ENCODE data around the gene CORO2B. TPM values are rescaled to one million over a fixed set of nuclear protein-coding genes. Genes with fewer than 3 reads are reported as not detected.
A peak's percentile ranks its signal among the peaks of the same experiment; 100 is the strongest.

The CORO2B gene
- total and polyA plus RNA-seq, 2 of the 4 experiments (the other 2 are of a cell fraction) = 9.3 to 39.3 TPM

DNA sequence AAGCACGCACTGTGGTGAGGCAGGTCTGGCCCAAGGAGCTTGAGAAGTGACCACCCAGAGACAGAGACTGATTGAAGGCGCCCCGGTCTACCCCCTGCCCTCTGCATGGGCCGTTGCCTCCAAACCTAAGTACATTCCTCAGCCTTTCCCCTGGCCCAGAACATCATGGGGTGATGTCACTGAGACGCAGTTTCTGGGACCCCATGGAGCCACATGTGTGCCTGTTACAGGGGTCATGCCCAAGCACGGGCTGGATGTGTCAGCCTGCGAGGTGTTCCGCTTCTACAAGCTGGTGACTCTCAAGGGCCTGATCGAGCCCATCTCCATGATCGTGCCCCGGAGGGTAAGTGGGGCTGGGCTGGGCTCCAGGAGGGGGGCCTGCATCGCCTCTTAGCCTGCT, 139.7 kb downstream of the CORO2B start:
- no peak overlapping the region for H2BK120ac ChIP-seq (ENCODE audit: low read depth, low read length)
- H3K9me1 ChIP-seq (ENCODE audit: insufficient read depth, low read length) = peaks cover 3% of the 10 kb centered on the region
- ChIA-PET CTCF (no interaction called here), POLR2A (ENCODE audit: unreplicated experiment) (no interaction called here)
- H2AK9ac ChIP-seq (replicated peaks; ENCODE audit: low read depth, low read length, poor library complexity) = no peak overlapping the region
- H3K27ac ChIP-seq (ENCODE audit: insufficient read depth, low read length) = no peak overlapping the region
- H4K91ac ChIP-seq (ENCODE audit: insufficient read depth, low read depth, low read length) = no peak overlapping the region
- peak overlapping the region; percentile 43 for H2AFZ ChIP-seq (replicated peaks; ENCODE audit: low read length, poor library complexity)
- 88% methylated on average over 6 of the region's 12 CpGs; no CpG with 5 or more reads in 1 of the 2 experiments for WGBS, 2 experiments (ENCODE audit: extremely low coverage in 2 of 2, insufficient read length in 1 of 2)
- no TSS peak for BruUV-seq (replicated peaks)
- in situ Hi-C loops (cut with MboI; ENCODE audit: low sequenced_read_pairs) = no loop called here
- ATAC-seq (ENCODE audit: low read depth) = no peak
- no peak overlapping the region for H2BK20ac ChIP-seq (ENCODE audit: low read depth, low read length)
- no peaks in the 10 kb centered on the region for H3K4me1 ChIP-seq (ENCODE audit: control insufficient read depth, insufficient read depth, low read length)
- H3K36me3 ChIP-seq (ENCODE audit: control insufficient read depth, insufficient read depth, low read length) = peaks cover 5% of the 10 kb centered on the region
- TF ChIP-seq CEBPB (IDR thresholded peaks at IDR 0.05; ENCODE audit: low read depth, low read length) (no peak), RFX5 (IDR thresholded peaks at IDR 0.05; ENCODE audit: low read depth, low read length) (no peak), NFE2L2 (IDR thresholded peaks at IDR 0.05; ENCODE audit: low read depth, low read length) (no peak), BHLHE40 (IDR thresholded peaks at IDR 0.05; ENCODE audit: low read depth, low read length) (no peak), MAZ (IDR thresholded peaks at IDR 0.05; ENCODE audit: borderline replicate concordance, low read depth, low read length) (no peak)
- TF ChIP-seq, protein P1, sequence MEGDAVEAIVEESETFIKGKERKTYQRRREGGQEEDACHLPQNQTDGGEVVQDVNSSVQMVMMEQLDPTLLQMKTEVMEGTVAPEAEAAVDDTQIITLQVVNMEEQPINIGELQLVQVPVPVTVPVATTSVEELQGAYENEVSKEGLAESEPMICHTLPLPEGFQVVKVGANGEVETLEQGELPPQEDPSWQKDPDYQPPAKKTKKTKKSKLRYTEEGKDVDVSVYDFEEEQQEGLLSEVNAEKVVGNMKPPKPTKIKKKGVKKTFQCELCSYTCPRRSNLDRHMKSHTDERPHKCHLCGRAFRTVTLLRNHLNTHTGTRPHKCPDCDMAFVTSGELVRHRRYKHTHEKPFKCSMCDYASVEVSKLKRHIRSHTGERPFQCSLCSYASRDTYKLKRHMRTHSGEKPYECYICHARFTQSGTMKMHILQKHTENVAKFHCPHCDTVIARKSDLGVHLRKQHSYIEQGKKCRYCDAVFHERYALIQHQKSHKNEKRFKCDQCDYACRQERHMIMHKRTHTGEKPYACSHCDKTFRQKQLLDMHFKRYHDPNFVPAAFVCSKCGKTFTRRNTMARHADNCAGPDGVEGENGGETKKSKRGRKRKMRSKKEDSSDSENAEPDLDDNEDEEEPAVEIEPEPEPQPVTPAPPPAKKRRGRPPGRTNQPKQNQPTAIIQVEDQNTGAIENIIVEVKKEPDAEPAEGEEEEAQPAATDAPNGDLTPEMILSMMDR (conservative IDR thresholded peaks at IDR 0.05; ENCODE audit: low read depth, low read length) = no peak
- TF ChIP-seq, protein P2, sequence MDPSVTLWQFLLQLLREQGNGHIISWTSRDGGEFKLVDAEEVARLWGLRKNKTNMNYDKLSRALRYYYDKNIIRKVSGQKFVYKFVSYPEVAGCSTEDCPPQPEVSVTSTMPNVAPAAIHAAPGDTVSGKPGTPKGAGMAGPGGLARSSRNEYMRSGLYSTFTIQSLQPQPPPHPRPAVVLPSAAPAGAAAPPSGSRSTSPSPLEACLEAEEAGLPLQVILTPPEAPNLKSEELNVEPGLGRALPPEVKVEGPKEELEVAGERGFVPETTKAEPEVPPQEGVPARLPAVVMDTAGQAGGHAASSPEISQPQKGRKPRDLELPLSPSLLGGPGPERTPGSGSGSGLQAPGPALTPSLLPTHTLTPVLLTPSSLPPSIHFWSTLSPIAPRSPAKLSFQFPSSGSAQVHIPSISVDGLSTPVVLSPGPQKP (IDR thresholded peaks at IDR 0.05; ENCODE audit: borderline replicate concordance, low read depth, low read length) = no peak
- no peak overlapping the region for H3K18ac ChIP-seq (ENCODE audit: low read depth, low read length)
- no peak overlapping the region for H2BK5ac ChIP-seq (ENCODE audit: low read depth, low read length, poor library complexity, severe bottlenecking)
- H3K27me3 ChIP-seq (ENCODE audit: control insufficient read depth, insufficient read depth, low read length) = no peaks in the 10 kb centered on the region
- H3K79me1 ChIP-seq (ENCODE audit: low read depth in 1 of 2, low read length in 2 of 2) = no peaks in the 10 kb centered on the region
- intact Hi-C loops (cut with micrococcal nuclease) = no loop called here
- no peak overlapping the region for H2BK15ac ChIP-seq (ENCODE audit: low read depth, low read length)
- dilution Hi-C loops (cut with HindIII; ENCODE audit: low sequenced_read_pairs, unreplicated experiment) = no loop called here
- no peak overlapping the region for H4K8ac ChIP-seq (ENCODE audit: low read depth in 2 of 2, low read length in 2 of 2)
- no peak overlapping the region for H3K56ac ChIP-seq (ENCODE audit: extremely low read depth, insufficient read depth, low read length)
- H4K5ac ChIP-seq (ENCODE audit: low read depth, low read length) = no peak overlapping the region
- H3K4ac ChIP-seq (ENCODE audit: low read depth, low read length) = no peak overlapping the region
- no peak overlapping the region for H3K23ac ChIP-seq (ENCODE audit: low read depth, low read length)
- H4K20me1 ChIP-seq (ENCODE audit: insufficient read depth, low read length) = no peaks in the 10 kb centered on the region
- no peak overlapping the region for H2AK5ac ChIP-seq (ENCODE audit: low read depth, low read length)
- no peak overlapping the region for H3K4me3 ChIP-seq (ENCODE audit: insufficient read depth, low read depth, low read length)
- H3K9me3 ChIP-seq (ENCODE audit: control insufficient read depth, insufficient read depth, low read length) = no peaks in the 10 kb centered on the region
- H3K4me2 ChIP-seq (ENCODE audit: low read depth, low read length) = no peak overlapping the region
- no peak overlapping the region for H3K9ac ChIP-seq (ENCODE audit: low read depth, low read length)
- no peak for DNase-seq
- H3K14ac ChIP-seq (replicated peaks; ENCODE audit: low read depth, low read length) = no peak overlapping the region
